ENCODE results near the gene TULP4. TPM values are rescaled to one million over a fixed set of nuclear protein-coding genes. Genes with fewer than 3 reads are reported as not detected.

TULP4 gene
- total RNA-seq, 1 experiment from 2014 or later: 52.8 TPM

DNA sequence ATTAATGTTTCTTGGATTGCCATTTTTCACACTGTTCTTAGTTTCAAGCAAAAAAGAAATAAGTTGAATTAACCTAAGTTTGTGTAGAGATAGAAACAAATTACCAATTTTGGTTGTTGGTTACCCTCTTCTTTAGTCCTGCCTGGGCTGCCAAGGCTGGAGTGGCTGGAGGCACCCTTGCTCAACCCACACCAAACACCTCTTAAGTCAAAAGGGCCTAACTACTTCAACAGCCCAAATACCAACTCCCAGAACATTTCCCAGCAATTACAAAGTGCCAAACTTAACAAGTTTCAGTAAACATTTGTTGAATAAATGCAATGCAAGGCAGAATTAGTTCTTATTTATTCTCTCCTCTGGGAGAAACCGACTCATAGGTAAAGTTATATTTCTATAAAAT lies 209.5 kb downstream of the TULP4 start (continued):
- TF ChIP-seq, protein P1, sequence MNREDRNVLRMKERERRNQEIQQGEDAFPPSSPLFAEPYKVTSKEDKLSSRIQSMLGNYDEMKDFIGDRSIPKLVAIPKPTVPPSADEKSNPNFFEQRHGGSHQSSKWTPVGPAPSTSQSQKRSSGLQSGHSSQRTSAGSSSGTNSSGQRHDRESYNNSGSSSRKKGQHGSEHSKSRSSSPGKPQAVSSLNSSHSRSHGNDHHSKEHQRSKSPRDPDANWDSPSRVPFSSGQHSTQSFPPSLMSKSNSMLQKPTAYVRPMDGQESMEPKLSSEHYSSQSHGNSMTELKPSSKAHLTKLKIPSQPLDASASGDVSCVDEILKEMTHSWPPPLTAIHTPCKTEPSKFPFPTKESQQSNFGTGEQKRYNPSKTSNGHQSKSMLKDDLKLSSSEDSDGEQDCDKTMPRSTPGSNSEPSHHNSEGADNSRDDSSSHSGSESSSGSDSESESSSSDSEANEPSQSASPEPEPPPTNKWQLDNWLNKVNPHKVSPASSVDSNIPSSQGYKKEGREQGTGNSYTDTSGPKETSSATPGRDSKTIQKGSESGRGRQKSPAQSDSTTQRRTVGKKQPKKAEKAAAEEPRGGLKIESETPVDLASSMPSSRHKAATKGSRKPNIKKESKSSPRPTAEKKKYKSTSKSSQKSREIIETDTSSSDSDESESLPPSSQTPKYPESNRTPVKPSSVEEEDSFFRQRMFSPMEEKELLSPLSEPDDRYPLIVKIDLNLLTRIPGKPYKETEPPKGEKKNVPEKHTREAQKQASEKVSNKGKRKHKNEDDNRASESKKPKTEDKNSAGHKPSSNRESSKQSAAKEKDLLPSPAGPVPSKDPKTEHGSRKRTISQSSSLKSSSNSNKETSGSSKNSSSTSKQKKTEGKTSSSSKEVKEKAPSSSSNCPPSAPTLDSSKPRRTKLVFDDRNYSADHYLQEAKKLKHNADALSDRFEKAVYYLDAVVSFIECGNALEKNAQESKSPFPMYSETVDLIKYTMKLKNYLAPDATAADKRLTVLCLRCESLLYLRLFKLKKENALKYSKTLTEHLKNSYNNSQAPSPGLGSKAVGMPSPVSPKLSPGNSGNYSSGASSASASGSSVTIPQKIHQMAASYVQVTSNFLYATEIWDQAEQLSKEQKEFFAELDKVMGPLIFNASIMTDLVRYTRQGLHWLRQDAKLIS (CRISPR knock-in tag; IDR thresholded peaks at IDR 0.05; ENCODE audit: borderline replicate concordance): no peak
- TF ChIP-seq TP53 (CRISPR knock-in tag; IDR thresholded peaks at IDR 0.05) (no peak), ZNF232 (CRISPR knock-in tag; IDR thresholded peaks at IDR 0.05) (no peak), GRHL2 (CRISPR knock-in tag; IDR thresholded peaks at IDR 0.05; ENCODE audit: insufficient replicate concordance, severe bottlenecking) (no peak), FOXP1 (CRISPR knock-in tag; IDR thresholded peaks at IDR 0.05; ENCODE audit: borderline replicate concordance) (no peak), NR2C2 (CRISPR knock-in tag; IDR thresholded peaks at IDR 0.05) (no peak)
- TF ChIP-seq, protein P2, sequence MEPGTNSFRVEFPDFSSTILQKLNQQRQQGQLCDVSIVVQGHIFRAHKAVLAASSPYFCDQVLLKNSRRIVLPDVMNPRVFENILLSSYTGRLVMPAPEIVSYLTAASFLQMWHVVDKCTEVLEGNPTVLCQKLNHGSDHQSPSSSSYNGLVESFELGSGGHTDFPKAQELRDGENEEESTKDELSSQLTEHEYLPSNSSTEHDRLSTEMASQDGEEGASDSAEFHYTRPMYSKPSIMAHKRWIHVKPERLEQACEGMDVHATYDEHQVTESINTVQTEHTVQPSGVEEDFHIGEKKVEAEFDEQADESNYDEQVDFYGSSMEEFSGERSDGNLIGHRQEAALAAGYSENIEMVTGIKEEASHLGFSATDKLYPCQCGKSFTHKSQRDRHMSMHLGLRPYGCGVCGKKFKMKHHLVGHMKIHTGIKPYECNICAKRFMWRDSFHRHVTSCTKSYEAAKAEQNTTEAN (CRISPR knock-in tag; IDR thresholded peaks at IDR 0.05): no peak

DNA sequence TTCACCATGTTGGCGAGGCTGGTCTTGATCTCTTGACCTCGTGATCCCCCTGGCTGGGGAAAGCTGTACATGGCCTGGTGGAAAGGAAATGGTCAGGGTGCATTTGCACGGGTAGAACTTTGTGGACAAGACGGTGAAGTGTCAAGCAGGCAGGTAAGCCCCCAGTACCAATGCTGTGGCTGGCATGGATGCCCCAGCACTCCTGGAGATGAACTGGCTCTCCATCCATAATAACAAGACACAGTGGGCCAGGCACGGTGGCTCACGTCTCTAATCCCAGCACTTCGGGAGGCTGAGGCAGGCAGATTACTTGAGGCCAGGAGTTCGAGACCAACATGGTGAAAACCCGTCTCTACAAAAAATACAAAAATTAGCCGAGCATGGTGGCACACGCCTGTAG lies 210.4 kb downstream of the TULP4 start:
- no peak for DNase-seq (ENCODE audit: low spot score)
- no peak for ATAC-seq
- H3K4me1 Mint-ChIP-seq: peaks cover 8% of the 10 kb centered on the region
- ChIA-PET POLR2A (interaction anchor here (0.6 to 0.7 kb wide), 2 partner anchors 13 to 155 kb away, joined by 4 to 6 read pairs; no protein-coding TSS in a partner anchor), CTCF (interaction anchor here (0.8 kb wide), 1 partner anchor 308 kb away, joined by 3 read pairs; no protein-coding TSS in a partner anchor)
- H3K4me3 Mint-ChIP-seq: no peak overlapping the region
- TF ChIP-seq MYBL2 (CRISPR knock-in tag; IDR thresholded peaks at IDR 0.05): no peak
- TF ChIP-seq ZNF219 (CRISPR knock-in tag; IDR thresholded peaks at IDR 0.05; ENCODE audit: borderline replicate concordance): no peak
- no peak for TF ChIP-seq JAZF1 (CRISPR knock-in tag; IDR thresholded peaks at IDR 0.05)
- TF ChIP-seq E2F4 (CRISPR knock-in tag; IDR thresholded peaks at IDR 0.05; ENCODE audit: borderline replicate concordance, low read depth): no peak
- peaks cover 15% of the 10 kb centered on the region for H3K9me3 Mint-ChIP-seq
- peaks cover 2% of the 10 kb centered on the region; the same call in 1 of the 2 replicates for H3K36me3 Mint-ChIP-seq
- H3K27me3 Mint-ChIP-seq (ENCODE audit: low read depth): peaks cover 34% of the 10 kb centered on the region
- H3K27ac Mint-ChIP-seq: no peak overlapping the region

DNA sequence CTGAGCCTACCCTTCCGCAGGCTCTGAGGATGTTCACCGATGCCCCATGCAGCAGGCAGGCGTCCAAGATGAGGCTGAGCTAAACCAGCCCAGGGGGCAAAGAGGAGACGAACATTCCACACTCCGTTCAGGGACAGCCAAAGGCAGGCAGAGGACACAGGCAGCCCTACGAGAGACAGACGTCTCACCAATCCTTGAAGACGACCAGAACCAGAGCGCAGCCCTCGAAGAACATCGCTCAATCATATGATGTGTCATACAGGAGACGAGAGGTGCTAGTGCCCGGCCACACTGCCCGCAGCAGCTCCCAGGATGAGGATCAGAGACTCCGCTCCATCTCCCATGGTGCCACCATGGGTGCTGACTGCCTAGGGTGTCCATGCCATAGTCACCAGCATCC lies 212.0 kb downstream of the TULP4 start:
- no peaks in the 10 kb centered on the region for H3K4me1 Mint-ChIP-seq
- peaks cover 5% of the 10 kb centered on the region; the same call in 1 of the 2 replicates for H3K36me3 Mint-ChIP-seq
- ATAC-seq: no peak
- H3K27me3 Mint-ChIP-seq (ENCODE audit: low read depth): peaks cover 30% of the 10 kb centered on the region
- peaks cover 23% of the 10 kb centered on the region for H3K9me3 Mint-ChIP-seq
- no peak for DNase-seq (ENCODE audit: low spot score)
- POLR2A ChIA-PET: no interaction called here
- no peak overlapping the region for H3K4me3 Mint-ChIP-seq
- CTCF ChIA-PET: interaction anchor here (0.6 to 1.1 kb wide), 2 partner anchors 310 to 331 kb away, joined by 3 read pairs; no protein-coding TSS in a partner anchor
- no peak overlapping the region for H3K27ac Mint-ChIP-seq
- TF ChIP-seq GTF2I (CRISPR knock-in tag; conservative IDR thresholded peaks at IDR 0.05) (no peak), JUN (CRISPR knock-in tag; IDR thresholded peaks at IDR 0.05) (no peak), CBFB (CRISPR knock-in tag; IDR thresholded peaks at IDR 0.05; ENCODE audit: low read depth) (no peak), TP53 (CRISPR knock-in tag; IDR thresholded peaks at IDR 0.05) (no peak), ZNF532 (CRISPR knock-in tag; IDR thresholded peaks at IDR 0.05; ENCODE audit: borderline replicate concordance) (no peak), E2F4 (CRISPR knock-in tag; IDR thresholded peaks at IDR 0.05; ENCODE audit: borderline replicate concordance, low read depth) (no peak), OVOL2 (CRISPR knock-in tag; IDR thresholded peaks at IDR 0.05; ENCODE audit: borderline replicate concordance) (no peak)
- TF ChIP-seq, protein P3, sequence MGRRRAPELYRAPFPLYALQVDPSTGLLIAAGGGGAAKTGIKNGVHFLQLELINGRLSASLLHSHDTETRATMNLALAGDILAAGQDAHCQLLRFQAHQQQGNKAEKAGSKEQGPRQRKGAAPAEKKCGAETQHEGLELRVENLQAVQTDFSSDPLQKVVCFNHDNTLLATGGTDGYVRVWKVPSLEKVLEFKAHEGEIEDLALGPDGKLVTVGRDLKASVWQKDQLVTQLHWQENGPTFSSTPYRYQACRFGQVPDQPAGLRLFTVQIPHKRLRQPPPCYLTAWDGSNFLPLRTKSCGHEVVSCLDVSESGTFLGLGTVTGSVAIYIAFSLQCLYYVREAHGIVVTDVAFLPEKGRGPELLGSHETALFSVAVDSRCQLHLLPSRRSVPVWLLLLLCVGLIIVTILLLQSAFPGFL (CRISPR knock-in tag; IDR thresholded peaks at IDR 0.05; ENCODE audit: borderline replicate concordance): no peak
- TF ChIP-seq, protein P4, sequence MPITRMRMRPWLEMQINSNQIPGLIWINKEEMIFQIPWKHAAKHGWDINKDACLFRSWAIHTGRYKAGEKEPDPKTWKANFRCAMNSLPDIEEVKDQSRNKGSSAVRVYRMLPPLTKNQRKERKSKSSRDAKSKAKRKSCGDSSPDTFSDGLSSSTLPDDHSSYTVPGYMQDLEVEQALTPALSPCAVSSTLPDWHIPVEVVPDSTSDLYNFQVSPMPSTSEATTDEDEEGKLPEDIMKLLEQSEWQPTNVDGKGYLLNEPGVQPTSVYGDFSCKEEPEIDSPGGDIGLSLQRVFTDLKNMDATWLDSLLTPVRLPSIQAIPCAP (CRISPR knock-in tag; IDR thresholded peaks at IDR 0.05): no peak
